Fibroblast of peridontal ligament (primary cell): ENCODE results near the gene SRA1.

Experiments
- DNase-seq: peaks from one replicate; pipeline ENCODE4 v3.0.0-alpha.2; 2010; ENCODE audit errors: extremely low read depth

SRA1 gene

DNA sequence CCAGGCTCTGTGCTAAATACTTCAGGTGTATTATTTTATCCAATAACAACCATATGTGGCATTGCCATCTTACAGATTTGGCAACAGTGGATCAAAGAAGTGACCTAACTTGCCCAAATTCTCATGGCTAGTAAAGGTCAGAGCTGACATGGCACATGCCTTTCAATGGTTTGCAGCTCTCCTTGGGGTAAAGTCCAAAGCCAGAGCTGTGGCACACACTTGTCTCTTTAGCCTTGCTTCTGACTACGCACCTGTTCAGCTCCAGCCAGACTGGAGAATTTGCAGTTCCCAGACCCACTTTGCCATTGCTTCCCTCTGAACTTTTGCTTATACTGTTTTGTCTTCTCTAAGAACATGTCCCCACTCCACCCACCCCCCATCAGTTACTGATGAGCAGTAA, 13.2 kb upstream of the SRA1 start:
- DNase-seq: no peak

DNA sequence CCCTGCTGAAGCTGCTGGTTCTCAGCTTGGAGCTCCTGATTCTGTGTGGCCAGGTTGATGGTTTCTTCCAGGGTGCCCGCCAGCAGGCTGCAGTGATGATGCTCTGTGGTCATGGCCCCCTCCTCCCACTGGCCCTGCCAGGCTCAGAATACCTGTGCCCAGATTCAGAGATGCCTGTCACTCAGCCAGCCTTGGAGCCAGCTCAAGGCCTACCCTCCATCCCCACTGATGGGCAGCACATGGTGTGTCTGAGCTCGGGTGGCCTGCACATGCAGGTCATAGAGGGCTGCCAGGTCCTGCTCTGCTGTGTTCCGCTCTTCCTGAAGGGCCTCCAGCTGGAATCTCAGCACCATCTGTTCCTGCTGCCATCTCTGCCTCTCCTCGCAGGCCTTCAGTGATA, 12.8 kb upstream of the SRA1 start:
- no peak for DNase-seq

DNA sequence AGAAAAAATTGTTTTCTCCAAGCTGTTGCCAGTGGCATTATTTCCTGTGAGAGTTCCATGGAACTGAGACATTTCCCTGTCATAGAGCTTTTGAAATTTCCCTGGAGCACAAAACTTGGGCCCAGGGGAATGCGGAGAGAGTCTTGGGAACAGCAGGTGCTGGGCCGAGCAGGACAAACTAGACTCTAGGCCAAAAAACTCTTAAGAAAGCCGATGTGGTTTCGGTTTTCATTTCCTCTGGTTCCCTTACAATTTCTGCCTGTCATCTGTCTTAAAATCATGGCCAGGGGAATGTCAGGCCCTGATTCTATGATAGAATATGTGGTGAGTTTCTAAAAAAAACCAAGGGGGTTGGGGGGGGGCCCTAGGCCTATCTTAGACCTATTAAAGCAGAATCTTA, 11.9 kb upstream of the SRA1 start:
- DNase-seq: no peak

DNA sequence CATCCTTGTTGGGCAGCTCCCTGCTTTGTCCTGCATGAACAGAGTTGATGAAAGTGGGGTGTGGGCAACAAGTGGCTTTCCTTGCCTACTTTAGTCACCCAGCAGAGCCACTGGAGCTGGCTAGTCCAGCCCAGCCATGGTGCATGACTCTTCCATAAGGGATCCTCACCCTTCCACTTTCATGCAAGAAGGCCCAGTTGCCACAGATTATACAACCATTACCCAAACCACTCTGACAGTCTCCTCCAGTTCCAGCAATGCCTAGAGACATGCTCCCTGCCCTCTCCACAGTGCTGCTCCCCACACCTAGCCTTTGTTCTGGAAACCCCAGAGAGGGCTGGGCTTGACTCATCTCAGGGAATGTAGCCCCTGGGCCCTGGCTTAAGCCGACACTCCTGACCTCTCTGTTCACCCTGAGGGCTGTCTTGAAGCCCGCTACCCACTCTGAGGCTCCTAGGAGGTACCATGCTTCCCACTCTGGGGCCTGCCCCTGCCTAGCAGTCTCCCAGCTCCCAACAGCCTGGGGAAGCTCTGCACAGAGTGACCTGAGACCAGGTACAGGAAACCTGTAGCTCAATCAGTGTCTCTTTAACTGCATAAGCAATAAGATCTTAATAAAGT, 11.3 kb upstream of the SRA1 start:
- DNase-seq: no peak

DNA sequence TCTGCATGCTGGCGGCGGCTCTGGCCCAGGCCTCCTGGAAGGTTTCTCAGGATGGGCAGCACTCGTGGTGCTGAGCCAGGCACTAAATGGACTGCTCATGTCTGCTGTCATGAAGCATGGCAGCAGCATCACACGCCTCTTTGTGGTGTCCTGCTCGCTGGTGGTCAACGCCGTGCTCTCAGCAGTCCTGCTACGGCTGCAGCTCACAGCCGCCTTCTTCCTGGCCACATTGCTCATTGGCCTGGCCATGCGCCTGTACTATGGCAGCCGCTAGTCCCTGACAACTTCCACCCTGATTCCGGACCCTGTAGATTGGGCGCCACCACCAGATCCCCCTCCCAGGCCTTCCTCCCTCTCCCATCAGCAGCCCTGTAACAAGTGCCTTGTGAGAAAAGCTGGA, 10.6 kb upstream of the SRA1 start:
- DNase-seq: no peak

DNA sequence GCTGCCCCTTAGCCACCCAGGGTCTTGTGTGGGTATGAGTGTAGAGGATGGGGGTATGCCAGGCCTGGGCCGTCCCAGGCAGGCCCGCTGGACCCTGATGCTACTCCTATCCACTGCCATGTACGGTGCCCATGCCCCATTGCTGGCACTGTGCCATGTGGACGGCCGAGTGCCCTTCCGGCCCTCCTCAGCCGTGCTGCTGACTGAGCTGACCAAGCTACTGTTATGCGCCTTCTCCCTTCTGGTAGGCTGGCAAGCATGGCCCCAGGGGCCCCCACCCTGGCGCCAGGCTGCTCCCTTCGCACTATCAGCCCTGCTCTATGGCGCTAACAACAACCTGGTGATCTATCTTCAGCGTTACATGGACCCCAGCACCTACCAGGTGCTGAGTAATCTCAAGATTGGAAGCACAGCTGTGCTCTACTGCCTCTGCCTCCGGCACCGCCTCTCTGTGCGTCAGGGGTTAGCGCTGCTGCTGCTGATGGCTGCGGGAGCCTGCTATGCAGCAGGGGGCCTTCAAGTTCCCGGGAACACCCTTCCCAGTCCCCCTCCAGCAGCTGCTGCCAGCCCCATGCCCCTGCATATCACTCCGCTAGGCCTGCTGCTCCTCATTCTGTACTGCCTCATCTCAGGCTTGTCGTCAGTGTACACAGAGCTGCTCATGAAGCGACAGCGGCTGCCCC, 10.0 kb upstream of the SRA1 start:
- DNase-seq: no peak

DNA sequence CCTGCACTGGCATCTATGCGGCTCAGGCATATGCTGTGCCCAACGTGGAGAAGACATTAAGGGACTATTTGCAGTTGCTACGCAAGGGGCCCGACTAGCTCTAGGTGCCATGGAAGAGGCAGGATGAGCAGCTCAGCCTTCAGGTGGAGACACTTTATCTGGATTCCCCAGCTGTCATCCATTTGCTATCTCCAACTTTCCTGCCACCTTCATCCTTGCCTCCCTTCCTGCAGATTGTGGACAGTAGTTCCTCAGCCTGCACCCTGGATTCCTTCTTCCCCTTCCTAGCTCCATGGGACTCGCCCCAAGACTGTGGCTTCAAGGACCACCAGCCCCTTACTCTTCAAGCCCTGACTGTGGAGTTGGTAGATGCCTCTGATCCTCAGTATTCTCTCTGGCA, 9.4 kb upstream of the SRA1 start:
- DNase-seq: no peak

DNA sequence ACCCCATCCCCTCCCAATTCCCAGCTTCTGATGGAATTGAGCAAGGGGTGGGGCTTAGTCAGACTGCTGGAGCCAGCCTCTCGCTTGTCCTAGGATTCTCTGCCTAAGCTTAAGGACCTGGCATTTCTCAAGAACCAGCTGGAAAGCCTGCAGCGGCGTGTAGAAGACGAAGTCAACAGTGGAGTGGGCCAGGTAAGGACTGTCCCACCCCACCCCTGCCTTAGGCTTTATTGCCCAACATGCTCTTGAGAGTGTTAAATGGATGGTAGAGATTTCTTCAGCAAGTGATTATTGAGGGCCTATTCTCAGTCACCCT, 8.5 kb upstream of the SRA1 start:
- peak; percentile 24 for DNase-seq

DNA sequence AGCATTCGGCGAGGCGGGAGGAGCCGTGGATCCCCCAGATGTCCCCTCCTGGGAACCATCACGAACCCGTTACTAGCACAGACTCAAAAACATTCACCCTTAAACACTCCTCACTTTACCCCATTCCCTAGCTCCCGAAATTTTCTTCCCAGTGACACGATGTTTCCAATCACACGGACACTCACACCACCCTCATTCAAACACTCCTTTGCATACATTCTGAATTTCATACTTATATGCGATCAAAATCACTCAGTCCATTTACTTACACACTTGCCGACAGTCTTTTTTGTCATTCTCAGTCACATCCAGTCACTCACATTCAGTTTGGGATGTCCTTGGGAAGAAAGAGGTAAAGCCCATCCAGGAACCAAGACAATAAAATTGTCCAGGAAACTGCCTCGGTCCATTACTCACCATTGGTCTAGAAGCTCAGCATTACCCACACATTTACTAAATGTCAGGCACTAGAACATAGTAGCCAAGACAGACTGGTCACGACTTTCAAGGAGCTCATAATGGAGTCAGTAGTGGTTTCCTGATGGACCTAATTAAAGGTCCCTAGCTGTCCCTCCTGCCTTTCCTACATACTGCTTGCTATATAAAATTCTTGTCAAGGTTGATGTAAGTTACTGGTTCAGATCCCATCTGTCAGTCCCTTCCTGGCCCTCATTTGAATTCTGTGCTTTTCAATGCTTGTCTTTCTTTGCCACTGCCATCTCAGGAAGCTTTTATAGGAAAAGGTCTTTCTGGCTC, 7.9 kb upstream of the SRA1 start:
- DNase-seq: peak; percentile 16

DNA sequence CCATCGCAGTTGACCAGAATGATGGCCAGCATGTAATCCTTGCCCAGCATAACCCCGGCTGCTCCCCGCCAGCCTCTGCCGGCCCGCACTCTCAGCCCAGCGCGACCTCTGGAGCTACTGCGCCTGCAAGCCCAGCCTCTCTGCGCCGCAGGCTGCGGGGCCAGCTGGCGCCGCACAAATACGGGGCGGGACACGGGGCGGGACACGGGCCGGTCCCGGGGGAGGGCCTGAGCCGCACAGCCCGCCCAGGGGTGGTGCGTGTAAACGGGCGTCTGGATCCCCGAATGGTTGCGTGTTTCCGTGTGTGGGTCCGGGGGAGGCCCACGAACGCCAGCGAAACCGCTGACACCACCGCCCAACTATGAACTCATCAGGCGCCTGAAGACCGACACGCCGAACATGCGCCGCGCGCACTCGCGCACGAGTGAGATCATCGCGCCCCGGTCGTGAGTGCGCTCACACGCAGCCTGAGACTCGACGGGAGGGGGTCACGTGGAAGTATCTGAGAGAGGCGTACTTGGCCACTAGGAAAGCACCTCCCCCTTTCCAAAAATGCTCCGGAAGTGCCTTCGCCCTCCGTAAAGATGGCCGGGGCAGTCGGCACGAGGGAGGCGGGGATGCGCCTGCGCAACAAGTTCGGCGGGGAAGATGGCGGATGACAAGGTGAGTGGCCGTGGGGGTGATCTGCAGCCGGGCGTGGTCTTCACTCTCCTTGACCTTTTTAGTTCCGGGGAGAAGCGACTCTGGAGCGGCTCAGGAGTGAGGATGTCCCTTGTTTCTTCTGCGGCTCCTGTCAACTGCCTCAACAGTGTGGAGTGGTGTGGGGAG, 7.1 kb upstream of the SRA1 start, which contains the start of the genes APBB3 and SLC35A4:
Gene APBB3, minus strand, starts transcription at position 403 of the 828 bp plus-strand sequence. Its CDS starts 353 bp downstream, at position 50.
Gene SLC35A4, plus strand, starts transcription at position 633 of the 828 bp plus-strand sequence. CDS start 2,342 bp downstream, outside the sequence.
- peak; percentile 99 for DNase-seq

DNA sequence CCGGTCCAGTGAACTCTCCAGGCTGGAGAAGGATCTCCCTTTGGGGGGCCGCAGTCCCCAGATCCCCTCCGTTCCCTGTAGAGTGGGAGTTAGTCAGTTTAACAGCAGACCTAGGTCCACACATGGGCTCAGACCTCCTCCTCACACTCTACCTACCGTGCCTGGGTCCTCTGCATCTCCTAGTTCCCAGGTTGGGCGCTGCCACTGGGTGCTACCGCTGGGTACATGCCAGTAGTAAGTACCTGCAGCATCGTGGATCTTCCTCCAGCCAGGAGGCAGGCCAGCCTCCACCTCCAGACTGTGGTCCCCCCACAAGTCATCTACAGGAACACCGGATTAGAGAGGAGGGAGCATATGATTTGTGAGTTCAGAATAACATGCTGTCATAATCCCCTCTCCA, 6.3 kb upstream of the SRA1 start:
- DNase-seq: no peak

DNA sequence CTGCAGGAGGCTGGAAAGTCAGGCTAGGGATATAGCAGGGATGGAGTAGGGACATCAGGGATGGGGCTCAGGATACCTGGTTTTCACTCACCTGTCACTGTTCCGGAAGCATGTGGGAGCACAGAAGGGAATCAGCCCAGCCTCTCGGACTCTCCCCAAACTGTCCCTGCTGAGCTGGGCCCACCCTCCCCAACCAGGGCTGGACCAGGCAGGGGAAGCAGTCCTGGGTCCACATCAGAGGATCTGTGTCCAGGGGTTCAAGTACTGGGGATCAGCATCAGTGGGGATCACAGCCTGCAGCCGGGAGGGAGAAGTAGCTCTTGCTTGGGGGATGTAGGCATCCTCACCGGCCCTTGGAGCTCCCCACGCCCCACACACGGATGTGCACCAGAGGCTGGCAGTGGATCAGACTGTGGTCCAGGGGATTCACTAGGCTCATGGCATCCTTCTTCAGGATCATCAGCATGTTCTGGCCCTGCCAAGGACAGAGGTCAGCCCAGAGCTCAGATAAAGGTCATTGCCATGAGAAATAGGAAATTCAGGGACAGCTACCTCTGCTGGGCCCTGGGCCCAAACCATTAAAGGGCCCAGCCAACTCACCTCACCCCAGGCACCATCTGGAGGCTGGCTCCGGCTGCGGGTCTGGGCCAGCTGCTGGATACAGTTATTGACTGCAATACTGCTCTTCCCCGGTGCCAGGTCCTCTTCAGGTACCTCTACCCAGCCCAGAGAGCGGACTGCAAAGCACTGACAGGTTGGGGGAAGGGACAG, 4.7 kb upstream of the SRA1 start:
- DNase-seq: no peak

DNA sequence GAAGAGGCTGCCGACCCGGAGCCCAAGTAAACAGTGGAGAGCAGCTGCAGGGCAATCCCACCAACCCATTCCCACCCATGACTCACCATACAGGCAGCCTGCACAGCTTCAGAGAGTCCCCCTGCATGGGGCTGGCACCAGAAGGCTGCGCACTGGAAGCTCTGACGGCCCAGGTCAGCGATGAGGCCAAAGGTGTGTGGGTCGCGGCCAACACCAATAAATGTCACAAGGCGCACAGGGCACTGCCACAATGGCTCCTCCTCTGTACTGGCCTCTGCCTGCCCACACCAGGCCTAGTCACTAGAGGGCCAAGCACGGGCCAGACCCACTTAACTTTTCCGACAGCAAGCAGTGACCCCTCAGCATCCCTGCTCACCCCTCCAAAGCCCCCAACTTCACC, 3.0 kb upstream of the SRA1 start:
- no peak for DNase-seq

DNA sequence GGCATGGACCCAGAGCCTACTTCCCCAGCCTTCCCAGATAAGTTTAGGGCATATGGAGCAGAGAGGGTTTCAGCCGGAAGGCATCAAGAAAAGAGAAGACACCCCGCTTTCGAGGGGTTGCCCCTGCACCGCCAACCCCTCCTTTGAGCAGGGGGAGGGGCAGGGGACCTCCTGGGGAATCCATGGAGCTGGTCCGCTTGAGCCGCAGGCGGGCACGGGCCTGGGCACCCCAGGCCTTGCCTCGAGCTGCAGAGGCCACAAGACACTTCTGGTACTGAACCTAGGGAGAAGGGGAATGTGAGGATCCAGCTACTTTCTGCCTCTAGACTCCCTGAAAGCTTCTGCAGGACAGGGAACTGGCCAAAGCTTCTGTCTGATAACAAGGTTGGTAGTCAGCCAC, 1.3 kb upstream of the SRA1 start:
- DNase-seq: no peak

DNA sequence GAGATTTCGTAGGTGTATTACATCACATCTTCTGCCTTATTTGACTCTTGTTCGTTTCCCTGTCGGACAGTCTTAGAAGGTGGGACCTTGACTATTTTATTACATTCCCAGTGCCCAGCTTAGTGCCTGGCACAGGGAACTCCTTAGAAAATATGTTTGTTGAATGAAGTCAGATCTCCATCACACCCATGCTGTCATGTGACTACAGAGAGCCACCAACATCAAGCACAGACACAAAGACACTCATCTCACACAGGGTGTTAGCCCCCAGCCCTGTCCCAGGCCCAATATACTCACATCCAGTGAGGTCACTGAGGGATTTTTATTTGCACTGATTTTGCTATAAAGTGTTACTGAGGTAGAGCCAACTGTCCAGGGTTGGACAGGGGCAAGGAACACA, 692 bp upstream of the SRA1 start:
- DNase-seq: no peak

DNA sequence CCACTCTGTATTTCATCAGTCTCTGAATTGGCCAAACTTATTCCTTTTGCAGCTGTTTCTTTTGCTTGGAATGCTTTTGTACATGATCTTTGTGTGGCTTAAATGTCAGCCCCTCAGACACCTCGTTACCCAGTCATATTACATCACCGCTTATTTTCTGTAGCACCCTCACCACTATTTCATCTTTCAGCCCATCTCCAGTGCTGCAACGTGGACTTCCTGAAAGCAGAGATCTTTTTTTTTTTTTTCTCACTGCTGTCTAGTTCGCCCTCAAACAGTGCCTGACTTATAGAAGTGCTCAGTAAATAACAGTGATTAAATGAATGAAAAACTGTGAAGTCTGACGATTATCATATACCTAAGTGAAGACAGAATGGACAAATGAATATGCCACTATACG, 835 bp downstream of the SRA1 start:
- peak; percentile 54 for DNase-seq

DNA sequence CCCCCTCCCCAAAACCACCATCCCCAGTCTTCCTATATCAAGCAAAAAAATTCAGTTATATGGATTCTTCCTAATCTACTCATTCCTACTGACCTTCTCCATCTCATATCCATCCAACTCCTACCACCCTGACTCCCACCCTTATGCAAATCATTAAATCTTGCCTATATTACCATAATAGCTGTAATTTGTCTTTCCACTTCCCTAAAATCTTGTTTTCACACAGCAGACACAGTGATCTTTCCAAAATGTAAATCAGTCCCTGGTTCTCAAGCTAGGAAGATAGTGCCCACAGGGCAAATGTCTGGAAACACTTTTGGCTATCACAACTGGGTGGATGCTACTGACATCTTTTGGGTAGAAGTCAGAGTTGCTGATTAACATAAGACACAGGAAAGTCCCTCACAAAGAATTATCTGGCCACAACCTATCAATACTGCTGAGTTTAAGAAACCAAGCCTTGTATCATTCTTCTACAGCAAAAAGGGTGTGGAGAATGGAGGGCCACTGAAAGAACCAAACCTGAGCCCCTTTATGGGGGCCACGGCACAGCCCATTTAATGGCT, 1.4 kb downstream of the SRA1 start:
- DNase-seq: peak; percentile 18

DNA sequence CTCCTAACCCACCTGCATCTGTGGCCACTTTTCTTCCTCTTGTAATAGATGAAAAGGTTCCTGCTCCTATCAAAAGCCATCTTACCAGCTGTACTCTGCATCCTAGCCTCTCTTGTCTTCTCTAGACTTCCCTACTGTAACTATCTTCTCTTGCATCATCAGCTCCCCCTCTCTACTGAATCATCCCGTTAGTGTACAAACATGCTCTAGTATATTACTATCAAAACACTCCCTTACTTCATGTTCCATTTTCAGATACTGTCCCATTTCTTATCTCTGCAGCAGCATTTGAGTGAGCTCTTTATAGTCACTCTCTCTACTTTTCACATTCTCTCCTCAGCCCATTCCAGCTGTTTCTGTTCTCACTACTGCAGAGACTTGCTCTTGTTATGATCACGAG, 2.8 kb downstream of the SRA1 start:
- peak; percentile 56 for DNase-seq

DNA sequence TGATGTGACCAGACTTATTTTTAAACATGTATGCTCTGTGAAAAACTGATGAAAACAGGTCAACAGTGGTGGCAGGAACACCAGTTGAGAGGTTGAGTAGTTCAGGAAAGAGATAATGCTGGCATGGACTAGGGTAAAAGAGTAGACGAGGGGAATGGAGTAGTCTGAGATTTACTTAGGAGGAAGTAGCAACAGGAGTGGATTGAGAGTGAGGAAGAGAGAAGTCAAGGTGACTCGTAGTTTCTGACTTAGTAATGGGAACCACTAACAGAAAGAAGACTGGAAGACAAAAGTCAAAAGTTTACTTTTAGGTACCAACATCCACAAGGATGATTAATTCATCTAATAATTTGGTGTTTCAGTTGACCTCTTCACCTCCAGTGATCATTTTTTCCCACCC, 3.6 kb downstream of the SRA1 start:
- DNase-seq: no peak

DNA sequence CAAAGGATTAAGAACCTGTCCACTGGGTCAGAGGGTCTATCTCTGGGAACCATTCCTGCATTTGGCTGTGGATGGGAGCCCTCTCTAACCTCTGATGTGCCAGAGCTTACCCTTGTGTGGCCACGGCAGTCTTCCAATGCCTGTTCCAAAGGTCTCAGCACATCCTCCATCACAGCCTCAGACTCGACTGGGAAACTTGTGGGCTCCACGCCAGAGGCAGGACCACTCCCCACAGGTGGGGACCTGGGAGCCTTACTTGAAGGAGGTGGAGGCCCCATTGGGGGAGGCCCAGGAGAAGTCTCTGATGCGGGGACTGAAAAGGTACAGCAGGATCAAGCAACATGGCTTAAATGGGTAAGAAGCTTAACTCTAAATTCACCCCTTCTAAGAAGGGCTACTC, 5.4 kb downstream of the SRA1 start:
- DNase-seq: no peak
